SKM-1 (cell line): ENCODE data around the gene PYDC2.
"Not testable (repeated sequence)": the region's sequence is repeated elsewhere in the genome, so short reads cannot be mapped to it uniquely, and the experiment has no call there.

Source experiments
- DNase-seq: peaks from one replicate; lab custom pipeline; 2025; ENCODE audit not compliant: unreplicated experiment; lab: John Stamatoyannopoulos, UW

Gene PYDC2

DNA sequence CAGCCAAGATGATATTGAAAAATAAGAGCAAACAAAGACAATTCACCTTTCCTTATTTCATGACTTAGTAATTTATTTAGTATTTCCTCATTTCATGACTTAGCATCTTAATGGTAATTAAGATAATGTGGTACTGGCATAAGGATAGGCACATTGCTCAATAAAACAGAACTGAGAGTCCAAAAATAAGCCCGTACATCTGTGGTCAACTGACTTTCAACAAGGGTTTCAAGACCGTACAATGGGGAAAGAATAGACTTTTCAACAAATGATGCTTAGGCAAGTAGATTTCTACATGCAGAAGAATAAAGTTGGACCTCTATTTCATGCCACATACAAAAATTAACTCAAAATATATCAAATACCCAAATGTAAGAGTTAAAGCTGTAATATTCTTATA, 603 bp upstream of the PYDC2 start:
- DNase-seq, result no peak

DNA sequence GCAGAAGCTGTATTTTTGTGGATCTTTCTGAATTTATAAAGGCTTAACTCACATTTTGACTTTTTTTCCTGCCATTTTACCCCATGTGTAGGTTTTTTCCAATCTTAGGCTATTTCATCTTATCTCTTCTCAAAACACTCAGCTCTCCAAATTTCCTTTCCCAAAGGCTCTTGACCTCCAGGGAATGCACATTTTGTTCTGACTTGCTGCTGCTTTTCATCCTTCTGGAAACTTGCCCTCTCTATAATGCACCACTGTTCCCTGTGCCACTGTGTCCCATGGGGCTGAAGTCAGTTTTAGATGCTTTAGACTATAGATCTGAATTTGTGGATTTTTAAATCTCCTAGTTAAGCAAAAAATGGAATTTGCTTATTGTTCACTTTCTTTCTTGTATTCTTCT, 9.1 kb downstream of the PYDC2 start:
- DNase-seq, result no peak

DNA sequence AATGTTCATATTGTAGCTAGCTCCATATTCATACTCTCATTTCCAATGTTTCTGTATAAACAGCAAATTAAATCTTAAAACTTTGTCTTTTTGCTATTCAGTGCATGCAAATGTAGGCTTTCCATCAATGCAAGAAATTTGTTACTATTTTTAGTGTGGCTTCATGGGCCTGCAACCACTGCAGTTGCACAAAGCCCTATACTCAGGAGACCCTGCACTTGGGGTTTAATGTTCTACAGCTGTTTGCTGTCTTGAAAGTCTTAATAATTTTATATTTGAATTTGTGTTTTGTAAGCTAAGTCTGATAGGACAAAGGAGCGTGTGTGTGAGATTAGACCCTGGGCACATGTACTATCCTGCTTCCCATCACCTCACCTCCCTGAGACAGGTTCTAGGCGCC, 9.6 kb downstream of the PYDC2 start:
- no peak for DNase-seq

DNA sequence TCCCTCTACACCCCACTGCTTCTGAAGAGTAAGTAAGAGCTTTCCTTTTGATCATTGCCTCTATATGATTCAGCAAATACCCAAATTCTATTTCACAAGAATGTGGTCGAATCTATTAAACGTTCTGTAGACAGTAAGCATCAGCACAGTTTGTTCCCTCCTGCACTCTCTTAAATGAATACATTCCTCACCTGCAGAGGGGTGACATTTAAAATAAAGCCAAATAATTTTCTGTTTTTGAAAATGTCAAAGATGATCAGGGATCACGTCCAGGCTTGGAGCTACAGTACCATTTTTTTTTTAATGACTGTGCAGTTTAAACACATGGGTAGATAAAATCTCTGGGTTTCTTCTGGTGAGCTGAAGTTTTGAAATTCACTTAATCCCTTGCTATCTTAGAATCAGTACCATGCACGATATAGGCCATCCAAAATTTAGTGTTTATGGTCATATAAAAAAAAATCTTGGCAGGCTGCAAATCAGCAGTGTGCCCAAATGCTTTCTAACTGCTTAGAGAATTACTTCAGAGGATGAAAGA, 12.8 kb downstream of the PYDC2 start:
- no peak for DNase-seq

DNA sequence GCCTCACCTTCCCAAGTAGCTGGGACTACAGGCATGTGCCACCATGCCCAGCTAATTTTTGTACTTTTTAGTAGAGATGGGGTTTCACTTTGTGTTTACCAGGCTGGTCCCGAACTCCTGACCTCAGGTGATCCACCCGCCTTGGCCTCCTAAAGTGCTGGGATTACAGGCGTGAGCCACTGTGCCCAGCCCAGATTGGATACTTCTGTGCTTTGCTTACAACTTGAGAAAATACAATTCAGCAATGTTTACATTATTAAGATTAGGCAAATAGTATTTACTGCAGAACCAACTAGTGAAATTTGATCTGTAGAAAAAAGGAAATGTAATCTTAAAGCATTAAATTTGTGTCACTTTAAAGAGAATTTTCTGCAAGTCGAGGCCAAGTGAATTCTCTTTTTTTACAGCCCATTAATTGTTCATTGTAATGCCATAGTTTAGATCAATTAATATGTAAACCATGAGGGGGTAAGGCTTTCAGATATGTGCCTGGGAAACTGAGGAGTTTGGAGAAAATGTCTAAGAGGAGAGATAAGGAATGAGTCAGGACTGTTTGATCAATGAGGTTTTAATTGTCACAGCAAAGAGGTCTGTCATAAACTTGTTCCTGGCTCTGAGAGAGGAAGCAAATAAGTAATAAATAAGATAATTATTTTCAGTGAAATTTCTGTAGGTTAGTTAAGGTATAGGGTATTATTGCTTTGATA, 15.3 kb downstream of the PYDC2 start:
- no peak for DNase-seq

DNA sequence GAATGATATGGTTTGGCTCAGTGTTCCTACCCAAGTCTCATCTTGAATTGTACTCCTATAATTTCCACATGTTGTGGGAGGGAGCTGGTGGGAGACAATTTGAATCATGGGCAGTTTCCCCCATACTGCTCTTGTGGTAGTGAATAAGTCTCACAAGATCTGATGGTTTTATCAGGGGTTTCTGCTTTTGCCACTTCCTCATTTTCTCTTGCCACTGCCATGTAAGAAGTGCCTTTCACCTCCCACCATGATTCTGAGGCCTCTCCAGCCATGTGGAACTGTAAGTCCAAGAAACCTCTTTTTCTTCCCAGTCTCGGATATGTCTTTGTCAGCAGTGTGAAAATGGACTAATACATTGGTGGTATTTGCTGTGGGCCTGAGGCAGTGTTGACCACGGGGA, 23.0 kb downstream of the PYDC2 start:
- not testable (repeated sequence) for DNase-seq

DNA sequence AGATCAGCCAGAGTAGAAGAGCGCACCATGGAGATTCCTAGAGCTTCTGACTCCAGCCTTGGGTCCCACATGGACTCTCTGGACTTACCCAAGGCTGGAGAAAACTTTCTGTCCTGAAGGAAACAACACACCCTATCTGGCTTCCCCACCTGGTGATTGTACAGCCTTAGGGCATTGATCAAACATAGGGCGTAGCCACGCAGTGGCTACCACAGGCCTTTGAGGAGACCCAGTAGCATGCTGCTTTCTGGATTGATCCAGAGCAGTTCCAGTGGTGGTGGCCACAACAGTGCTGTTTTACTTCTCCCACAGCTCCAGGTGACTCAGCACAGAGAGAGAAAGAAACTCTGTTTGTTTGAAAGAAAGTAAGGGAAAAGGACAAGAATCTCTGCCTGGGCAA, 23.5 kb downstream of the PYDC2 start:
- no peak for DNase-seq

DNA sequence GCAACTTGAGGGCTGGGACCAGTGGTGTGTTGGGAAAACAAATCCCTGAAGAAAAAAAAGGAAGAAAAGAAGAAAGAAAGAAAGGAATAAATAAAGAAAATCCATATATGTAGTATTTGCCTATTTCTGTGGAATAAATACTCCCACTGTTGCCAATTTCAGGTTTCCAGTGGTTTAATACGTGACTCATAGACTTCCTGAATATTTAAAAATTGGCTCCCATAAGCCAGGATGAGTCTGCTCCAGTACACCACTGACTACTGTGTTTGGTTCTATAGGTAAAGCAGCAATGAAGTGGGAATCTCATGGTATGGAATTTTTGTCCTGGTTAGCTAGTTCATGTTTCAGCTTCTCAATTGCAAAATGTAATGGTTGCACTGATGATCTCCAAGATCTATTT, 31.6 kb downstream of the PYDC2 start:
- DNase-seq, result no peak

DNA sequence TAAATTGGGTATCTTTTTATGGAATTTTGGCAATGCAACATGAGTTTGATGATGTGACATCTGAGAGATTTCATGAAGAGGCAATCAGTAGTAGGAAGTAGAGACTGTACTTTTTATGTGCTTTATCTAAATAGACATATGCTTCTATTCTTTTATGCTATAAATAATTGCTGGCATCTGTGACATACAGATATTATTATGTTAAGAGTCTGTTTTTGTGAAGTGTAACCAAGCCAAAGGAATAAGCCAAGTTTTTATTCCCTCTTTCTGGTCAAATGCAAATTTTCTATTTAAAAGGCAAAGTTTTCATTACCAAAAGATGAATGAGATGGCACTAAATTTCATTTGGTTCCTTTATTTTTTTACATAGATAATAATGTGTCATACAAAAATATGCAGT, 32.4 kb downstream of the PYDC2 start:
- no peak for DNase-seq

DNA sequence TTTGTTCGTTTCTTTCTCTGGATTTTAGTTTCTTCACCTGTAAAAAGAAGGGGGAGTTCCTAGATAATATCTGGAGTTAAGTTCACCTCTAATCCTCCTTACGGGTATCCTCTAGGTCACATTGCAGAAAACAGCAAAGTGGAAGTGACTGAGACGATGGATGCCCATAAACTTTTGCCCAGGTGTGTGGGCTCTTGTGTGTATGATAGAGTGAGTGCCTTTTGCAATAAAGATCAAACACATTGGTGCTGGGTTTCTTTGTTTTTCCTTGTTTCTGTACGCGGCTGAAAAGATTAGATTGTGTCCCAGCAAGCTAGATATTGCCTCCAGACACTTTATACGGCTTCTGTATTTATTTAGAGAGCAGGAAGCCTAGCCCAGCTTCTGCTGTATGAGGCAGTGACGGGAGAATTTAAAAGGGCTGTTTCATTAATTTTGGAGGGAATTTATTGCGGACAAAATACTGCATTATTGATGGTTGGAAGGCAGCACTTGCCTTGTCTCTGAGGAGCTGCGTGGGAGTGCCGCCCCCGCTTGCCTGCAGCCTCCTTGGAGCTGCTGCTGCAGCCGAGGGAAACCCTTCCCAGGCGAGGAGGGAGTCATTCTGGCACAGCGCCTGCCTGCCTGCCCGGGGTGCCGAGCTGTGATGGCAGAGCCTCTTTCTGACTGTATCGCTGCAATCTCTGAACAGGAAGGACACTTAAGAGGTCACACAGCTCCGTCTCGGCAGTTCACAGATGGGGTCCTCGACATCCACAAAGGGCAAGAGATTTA, 38.5 kb downstream of the PYDC2 start:
- no peak for DNase-seq

DNA sequence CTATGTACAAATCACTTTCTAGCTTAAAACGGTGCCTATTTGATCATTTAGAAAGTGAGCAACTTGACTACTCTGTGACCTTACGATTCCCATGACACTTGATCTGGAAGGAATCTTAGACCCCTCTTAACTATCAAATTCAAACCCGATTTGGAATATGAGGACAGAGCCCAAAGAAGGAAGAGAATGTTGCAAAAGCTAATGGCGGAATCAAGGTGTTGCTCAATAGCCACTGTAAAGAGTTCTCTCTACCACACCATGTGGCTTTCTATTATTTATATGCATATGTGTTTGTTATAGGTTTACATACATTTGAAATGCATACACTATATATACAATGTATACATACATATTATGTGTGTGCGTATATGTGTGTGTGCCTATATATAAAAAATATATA, 39.9 kb downstream of the PYDC2 start:
- DNase-seq, result no peak

DNA sequence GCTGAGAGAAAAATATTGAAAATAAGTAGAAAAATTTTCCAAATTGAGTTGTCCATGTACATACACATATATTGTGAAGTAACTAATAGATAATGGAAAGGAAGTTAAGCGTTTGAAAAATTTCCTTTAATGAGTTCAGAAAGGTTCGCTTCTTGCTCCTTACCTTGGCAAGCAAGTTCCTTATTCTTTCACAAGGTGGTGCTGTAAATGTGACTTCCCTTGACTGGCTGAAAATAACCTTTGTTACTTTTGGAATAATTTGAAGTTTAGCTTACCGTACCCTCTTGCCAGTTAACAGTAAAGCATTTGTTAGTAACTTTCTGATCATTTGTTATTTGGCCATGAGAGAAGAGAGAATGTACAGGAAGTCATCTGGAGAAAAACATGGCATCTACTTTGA, 41.6 kb downstream of the PYDC2 start:
- DNase-seq, result no peak

DNA sequence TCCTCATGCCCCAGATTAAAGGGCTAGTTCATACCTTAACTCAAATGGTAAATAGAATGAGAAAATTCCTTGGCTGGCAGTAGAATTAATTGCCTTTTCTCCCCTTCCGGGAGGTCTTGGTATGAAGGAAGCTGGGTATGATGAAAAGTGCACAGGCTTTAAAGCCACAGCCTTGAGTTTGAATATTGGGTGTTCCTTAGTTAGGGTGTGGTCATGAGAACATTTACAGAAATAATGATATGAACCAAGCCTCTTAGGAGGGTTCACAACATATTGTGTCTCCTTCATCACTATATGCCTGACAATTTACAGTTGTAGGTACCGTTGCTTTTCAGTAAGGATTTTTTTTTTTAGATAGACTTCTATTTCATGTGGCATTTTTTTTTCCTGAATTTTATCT, 48.1 kb downstream of the PYDC2 start:
- no peak for DNase-seq
